Activated CD4-positive, CD25-positive, alpha-beta regulatory T cell treated with anti-CD3 and anti-CD28 coated beads, Interleukin-2, amount 50 U/mL, for 72 hours (primary cell): Measurements from ENCODE around the gene MARK3.

ENCODE experiments used
- DNase-seq: peaks from one replicate; pipeline ENCODE4 v3.0.0; 2021

MARK3 gene

DNA sequence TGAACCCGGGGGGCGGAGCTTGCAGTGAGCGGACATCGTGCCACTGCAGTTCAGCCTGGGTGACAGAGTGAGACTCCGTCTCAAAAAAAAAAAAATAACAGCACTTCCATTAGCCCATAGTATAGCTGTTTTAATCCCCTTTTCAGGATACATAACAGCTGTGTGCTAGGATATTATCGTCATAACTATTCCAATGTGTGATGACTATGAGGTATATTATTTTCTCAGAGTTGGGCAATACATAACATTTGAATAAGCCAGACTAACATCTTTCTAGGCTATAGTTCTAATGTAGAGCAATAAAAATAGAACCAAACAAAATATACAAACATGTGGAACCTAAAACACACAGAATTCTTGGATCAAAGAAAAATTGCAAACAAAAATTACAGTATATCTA is 57.1 kb downstream of the MARK3 start:
- no peak for DNase-seq

DNA sequence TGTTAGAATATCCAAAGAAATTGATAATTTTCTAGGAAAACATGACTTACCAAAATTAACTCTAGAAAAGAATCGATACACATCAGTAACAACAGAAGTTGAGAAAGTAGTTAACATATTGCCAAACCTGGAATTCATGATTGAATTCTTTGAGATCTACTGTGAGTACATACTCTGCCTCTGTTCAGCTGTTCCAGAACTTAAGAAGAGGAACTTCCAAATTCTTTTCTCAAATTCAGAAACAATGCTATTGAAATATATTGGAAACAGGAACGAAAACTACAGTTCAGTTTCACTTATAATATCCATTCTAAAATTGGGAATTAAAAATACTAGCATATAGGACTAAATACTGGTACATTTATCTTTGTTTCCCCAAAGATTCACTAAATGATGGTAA is 57.9 kb downstream of the MARK3 start:
- no peak for DNase-seq

DNA sequence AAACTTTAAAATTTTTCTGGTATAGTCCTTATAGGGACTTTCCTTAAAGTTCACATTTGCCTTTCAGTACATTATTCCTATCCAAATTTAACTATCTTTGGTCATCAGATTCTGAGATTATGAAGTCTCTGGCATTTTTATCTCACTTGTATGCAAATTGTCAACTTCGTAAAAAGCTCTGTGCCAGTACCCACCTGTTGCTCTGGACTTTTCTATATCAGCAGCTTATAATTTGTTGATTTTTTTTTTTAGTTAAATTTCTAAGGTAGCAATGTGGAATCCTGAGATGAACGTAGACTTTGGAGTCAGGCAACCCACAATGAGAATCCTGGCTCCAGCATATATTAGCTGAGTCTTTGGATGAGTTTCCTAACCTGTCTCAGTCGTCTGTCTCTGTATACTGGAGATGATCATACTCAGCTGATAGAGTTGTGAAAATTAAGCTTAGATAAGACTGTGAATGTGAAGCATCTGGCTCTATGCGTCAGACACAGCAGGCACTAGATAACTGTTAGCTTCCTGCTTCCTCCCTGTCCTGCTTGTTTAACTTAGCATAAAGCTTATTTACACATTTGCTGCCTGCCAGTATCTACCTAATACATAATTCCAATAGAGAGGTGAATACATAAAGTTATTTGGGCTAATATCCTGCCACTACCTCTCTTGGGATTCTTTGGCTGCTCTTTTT is 59.8 kb downstream of the MARK3 start:
- no peak for DNase-seq

DNA sequence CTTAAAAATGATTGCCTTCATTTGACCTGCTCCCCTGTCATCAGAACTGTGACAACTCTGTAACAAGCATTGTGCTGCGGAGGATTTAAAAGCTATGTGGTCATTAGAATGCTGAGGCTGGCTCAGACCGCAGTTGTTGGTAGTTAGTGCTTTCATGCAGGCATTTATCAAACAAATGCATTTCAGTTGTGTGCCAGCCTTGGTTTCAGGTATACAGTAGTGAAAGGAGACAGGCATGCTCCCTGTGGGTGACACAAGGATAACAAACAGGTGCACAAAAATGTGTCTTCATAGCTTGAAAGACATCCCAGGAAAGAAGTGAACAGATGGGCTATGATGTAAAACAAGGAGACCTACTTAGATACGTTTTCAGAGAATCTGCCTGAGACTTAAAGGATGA is 60.6 kb downstream of the MARK3 start:
- no peak for DNase-seq

DNA sequence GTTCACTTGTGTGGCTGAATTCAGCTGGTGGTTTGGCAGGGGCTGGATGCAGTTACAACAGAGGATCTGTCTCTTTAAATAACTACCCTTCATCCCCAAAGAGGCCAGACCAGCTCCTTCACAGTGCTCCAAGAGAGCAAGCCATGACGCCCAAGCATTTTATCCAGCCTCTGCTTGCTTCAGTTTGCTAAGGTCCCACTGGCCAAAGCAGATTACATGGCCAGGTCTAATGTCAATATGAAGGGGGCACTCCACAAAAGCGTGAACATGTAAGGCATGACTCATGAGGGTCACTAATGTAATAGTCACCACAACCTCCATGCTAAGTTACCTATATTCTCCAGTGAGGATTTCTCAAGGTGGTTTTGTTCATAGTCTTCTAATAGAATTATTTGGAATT is 62.9 kb downstream of the MARK3 start:
- DNase-seq: no peak

DNA sequence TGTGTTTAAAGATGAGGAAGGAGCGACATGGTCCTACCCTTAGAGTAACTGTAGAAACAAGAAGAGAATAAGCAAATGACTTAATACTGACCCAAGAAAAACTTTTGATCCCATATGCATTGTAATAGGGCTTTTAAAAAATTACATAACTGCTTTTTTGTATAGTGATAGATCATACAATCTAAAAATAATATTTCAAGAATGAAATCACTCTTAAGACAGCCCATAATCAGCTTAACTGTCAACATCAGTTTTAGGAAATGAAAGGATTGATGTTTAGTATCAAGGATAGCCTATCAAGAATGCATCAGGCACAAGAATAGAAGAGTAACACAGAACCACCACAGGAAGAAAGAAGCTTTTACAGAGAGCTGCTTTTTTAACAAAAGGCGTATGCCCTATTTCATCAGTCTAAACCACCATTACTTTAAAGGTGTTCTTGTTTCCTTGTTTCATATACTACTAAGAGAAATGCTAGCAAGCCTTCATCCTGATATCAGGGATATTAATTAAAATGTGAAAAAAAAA is 64.5 kb downstream of the MARK3 start:
- DNase-seq: no peak

DNA sequence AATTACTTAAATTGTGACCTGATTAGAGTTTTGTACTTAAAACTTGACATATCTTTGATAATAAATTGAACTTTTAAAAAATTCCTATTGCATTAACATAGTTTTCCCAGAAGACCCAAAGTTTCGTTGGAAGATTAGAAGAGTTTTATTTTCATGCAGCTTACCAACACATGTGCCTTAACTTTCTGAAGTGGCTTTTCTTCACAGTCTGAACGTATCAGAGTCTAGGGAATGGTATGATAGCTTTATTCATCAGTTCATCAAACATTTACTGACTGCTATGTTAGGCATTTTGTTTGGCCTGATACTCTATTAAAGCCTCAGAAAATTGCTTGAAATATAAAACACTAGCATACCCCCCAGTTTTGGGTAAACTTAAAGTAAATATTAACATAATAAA is 65.2 kb downstream of the MARK3 start:
- DNase-seq: no peak

DNA sequence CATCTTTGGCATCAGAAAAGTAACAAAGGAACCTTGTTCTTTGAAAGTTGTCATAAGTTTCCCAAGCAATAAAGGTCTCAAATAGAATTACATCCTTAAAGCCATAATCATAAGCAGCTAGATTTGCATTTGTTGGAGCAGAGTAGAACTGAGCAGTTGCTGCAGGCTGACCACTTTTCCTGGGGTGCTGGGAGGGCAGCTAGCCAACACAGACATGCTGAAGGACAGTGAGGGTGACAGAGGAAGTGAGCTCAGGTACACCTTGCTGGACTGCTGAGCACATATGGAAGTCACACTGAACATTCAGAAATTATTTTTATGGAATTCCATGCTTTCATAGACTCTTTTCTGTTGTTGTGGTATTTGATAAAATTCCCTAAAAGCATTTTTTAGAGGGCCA is 66.2 kb downstream of the MARK3 start:
- DNase-seq: no peak

DNA sequence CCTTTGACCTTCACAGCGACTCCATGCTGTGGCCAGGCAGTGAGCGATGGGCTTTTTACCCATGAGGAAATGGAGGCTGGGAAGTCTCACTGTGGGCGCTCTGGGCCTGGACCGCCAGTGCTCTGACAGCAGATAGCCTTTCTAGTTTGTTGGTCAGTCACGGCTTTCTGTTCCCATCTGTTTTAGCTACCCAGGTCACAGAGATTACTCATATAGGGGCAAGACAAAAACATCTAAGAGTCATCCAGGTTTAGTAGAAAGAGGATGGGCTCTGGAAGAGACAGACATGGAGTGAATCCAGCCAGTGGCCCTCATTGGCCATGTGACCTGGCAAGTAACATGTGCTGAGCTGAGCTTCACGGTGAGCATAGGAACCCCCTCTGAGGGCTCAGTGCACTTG is 68.6 kb downstream of the MARK3 start:
- DNase-seq: no peak

DNA sequence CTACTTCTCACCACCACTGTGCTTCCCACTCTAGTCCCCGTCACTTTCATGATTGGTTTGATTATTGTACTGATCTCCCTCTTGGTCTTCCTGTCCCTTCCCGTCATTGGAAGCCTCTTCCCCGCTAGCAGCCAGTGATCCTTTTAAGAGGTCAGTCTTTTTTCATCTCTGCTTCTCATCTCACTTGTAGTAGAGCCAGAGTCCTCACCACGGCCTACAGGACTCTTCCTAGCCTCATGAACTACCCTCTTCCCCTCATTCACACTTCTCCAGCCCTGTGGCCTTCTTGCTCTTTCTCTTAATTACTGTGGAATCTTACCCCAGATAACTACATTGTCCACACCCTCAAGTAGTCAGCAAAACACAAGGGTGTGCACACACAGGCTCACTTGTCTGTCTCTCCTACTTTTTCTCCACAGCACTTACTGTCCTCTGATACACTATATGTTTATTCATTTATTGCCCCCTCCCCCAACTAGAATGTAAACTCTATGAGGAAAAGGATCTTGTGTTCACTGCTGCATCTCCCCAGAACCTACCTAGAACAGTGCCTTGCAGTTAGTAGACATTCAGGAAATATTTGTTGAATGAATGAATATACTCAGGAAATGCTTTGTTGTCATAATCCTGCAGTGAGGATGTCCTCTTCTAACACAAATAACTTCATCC is 71.1 kb downstream of the MARK3 start:
- no peak for DNase-seq

DNA sequence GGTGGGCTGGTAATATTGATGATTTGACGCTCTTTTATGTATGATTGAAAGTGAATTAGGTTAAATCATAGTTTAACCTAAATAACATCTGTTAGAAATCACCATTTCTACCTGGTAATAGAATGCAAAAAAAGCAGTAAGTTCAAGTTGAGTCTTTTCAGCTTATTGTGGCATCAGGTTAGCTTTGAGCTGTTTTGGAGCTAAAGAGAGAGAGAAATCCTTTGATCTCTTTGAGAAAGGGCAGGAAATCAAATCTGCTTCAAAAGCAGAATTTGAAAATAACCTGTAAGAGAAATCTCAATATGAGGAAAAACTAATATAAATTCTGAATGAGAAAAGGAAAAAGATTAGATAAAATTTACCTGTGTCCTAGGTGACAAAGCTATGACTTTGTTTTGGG is 75.2 kb downstream of the MARK3 start:
- no peak for DNase-seq

DNA sequence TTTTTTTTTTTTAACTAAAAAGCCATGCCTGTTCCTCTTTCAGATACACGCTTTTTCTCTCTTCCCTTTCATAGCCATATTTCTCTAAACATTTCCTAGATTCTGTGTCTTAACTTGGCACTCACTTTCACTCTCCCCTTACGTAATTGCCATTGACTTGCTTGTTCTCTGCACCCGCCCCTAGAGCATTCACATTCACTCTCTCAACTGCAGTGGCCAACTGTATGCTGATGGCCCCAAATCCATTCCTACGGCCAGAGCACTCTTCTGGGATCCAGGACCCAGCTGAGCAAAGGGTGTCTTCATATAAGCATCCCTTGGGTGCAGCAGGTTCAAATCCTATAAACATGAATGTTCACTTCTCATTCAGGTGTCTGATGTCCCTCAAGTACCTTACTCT is 77.9 kb downstream of the MARK3 start:
- no peak for DNase-seq

DNA sequence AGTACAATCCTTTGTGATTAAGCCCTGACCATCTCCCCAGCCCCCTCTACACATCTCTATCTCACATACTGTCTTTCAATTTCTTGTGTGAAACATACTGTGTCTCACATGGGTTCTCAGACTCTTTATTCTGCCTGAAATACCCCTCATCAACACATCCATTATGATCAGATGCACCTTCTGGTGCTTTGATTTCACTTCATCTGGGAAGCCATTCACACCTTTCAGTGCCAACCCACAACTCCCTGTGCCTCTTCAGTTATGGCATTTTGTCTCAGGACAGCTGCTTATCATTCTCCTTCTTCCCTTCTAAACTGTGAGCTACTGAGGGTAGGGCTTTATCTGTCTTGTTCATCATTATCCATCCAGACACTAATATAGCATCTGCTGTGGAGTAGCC is 78.6 kb downstream of the MARK3 start:
- DNase-seq: no peak

DNA sequence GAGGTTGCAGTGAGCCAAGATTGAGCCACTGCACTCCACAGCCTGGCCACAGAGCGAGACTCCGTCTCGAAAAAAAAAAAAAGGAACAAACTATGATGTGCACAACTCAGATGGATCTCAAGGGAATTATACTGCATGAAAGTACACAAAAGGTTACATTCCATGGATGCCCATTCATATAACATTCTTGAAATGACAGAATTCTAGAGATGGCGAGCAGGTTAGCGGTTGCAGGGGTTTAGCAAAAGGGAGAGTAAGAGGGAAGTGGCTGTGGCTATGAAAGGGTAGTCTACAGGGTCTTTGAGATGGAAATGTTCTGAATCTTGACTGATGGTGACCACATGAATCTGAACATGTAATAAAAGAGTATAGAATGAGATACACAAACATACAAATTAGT is 87.7 kb downstream of the MARK3 start:
- DNase-seq: no peak

DNA sequence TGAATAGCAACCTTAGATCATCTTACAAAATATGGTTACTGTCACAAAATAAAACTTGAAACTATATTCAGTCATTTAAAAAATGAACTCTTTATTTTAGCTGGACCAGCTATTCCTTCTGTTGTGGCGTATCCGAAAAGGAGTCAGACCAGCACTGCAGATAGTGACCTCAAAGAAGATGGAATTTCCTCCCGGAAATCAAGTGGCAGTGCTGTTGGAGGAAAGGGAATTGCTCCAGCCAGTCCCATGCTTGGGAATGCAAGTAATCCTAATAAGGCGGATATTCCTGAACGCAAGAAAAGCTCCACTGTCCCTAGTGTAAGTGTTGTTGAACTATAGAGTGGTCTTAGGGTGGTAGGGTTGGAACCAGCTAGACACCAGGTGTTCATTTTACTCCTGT is 89.7 kb downstream of the MARK3 start:
- DNase-seq: no peak

DNA sequence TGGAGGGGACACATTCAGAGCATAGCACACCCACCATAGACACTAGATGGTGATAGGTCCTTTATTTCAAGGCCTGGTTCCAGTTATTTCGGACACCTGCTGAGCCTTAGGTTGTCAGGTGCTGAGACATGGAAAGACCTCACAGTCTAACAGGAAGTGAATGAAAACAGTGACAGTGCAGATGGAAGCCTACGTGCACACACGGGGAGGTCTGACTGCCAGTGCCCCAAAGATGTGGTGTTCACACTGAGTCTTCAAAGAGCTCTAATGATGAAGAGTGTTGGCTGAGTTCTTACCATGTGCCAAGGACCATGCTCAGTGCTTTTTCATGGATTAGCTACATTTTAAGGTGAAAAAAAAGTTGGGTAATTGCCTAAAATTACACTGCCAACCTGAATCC is 90.8 kb downstream of the MARK3 start:
- DNase-seq: no peak

DNA sequence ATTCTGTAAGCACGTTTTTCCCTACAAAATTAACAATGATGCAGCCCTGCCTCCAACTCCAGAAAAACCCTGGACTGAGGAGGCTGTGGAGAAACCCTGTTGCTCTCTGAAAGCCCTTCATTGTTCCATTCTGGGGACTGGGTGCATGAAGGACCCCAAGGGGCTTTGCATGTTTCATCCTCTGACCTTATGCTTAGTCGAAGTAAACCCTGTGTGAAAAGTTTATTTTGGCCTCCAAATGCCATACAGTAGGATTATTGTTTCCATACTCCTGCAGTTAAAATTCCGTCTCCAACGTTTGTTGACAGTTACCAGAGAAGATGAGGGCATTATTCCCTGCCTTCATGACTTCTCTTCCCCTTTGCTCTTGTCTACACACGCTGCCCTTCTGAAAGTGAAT is 91.4 kb downstream of the MARK3 start:
- DNase-seq: no peak

DNA sequence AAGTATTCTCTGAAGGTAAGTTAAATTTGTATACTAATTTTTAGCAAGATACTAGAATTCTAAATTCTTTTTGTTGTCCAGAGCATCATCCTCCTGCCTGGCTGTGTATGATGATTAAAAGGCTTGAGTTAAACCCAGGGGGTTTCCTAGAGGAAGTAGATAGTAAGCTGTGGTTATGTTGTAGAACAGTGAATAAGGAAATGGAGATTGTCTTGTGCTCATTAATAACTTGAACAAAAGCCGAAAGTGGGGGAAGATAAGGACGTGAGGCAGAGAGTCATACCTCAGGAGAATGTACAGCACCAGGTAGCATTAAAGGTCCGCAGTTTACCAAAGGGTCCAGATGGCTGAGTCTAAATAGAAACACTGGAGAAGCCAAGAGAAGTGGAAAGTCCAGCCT is 95.4 kb downstream of the MARK3 start:
- no peak for DNase-seq

DNA sequence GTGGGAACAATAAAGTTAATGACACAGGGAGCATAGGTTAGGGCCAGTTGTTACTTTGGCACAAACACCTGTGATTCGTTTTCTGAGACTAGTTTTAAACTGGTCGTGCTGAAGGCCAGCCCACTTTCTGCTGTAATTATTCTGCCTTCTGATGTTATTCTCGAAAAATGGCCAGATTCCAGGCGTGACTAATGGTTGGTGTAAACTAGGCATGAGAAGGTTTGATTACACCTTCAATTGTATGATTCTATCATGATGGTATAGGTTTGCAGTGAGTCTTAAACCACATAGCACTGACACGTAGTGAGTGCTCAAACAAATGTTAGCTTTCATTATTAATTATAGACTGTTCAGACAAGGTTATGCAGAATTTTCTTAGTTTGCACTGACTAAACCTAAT is 98.4 kb downstream of the MARK3 start:
- DNase-seq: no peak

DNA sequence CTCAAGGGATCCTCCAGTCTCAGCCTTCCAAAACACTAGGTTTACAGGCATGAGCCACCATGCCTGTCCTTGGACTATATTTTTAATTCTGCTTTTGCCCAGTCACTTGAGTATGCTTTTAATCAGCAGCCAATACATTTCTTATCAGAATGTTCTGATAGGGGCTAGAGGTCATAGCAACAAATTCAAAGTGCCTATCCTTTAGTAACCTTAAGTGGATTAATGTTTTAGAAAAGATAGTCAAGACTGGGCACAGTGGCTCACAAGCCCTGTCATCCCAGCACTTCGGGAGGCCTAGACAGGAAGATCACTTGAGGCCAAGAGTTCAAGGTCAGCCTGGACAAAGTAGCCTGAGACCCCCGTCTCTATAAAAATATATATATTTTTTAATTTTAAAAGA is 100.3 kb downstream of the MARK3 start:
- DNase-seq: no peak

DNA sequence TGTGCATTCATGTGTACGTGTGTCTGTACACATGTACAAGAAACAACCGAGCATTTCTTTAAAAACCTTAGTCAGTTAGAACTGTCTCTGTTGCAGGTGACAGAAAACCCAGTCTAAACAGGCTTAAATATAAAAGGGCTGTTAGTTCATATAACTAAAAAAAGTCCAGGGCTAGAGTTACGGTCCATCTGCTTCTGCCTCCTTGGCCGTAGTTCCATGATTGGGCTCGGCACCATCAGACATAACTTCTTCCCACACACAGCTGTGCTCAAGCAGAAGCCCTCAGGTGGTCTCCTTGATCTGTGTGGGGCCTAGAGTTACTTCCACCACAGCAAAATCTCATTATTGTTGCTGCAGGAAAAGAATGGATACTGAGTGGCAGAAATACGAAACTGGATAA is 102.9 kb downstream of the MARK3 start:
- no peak for DNase-seq

DNA sequence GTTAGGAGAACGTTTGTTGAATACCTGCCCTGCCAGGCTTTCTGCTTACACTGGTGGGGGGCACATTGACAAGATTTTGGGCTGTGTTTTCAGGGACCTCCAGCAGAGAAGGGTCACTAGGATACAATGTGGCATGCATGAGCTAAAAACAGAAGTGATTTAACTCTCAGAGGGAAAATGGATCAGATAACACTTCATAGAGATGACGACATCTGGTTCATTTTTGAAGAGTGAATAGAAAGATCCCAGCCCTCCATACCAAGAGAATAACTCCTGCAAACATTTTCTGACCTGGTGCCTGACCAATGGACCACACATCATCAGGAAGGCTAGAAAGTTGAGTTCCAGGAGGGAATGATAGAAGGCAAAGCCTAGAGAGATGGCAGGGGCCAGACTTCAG is 103.7 kb downstream of the MARK3 start:
- no peak for DNase-seq

DNA sequence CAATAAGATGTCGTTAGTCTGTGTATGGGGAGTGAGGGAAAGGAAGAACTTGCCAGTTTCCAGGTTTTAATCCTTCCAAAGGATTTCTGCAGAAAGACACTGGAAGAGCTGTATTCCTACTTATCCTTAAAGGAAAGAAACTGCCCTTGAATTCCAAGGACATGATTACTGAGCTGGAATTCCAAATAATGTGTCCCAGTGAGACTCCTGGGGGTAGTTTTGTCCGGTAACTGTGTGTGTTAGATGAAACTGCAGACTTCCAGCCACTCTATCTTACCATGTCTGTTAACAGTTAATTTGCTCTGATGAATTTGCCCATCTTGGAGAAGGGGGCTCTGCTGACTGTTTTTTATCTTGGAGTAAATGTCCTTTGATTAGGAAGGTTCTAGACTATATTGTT is 104.4 kb downstream of the MARK3 start:
- DNase-seq: no peak

DNA sequence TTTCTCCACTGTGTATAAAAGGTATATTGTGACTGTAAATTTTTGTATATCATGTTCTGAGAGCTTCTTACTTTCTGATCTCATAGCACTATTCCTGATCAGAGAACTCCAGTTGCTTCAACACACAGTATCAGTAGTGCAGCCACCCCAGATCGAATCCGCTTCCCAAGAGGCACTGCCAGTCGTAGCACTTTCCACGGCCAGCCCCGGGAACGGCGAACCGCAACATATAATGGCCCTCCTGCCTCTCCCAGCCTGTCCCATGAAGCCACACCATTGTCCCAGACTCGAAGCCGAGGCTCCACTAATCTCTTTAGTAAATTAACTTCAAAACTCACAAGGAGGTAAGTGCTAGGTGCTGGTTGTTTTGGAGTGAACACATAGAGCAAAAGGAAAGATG is 106.5 kb downstream of the MARK3 start:
- DNase-seq: no peak
